Lower leg skin (tissue), 4 donors: Measurements from ENCODE around the gene COL18A1. TPM values are rescaled to one million over a fixed set of nuclear protein-coding genes. Genes with fewer than 3 reads are reported as not detected.
"Not testable (repeated sequence)": the region's sequence is repeated elsewhere in the genome, so short reads cannot be mapped to it uniquely, and the experiment has no call there.

Experiments
- DNase-seq, 2 donors: peaks; one replicate each; pipeline ENCODE4 v3.0.0-alpha.2; 2019; ENCODE audit warnings: low spot score in 2 of 2
- H3K4me3 ChIP-seq: fragments of 200-600 bp; sonication (generic); 2 replicates; pipeline ENCODE4 v1.5.1; 2017; ENCODE audit warnings: mild to moderate bottlenecking, low read depth; ENCODE audit not compliant: poor library complexity, severe bottlenecking
- POLR2A ChIP-seq, 2 donors: fragments of 450-650 bp; IDR thresholded peaks; one replicate each; pipeline ENCODE4 v1.6.1; 2016 to 2017; ENCODE audit warnings: antibody characterized with exemption in 2 of 2, mild to moderate bottlenecking in 1 of 2, moderate library complexity in 1 of 2
- WGBS, 2 donors: methylation state at CpG; one replicate each; pipeline ENCODE4 v1.1.5; 2018; 5-methylcytosine and 5-hydroxymethylcytosine counted together
- intact Hi-C: fragments of 100-400 bp; cut with DNase I; formaldehyde crosslinking; loops from one replicate; pipeline ENCODE4 v1.15.0; 2023; ENCODE audit warnings: low total_unique reads
- total RNA-seq, 4 donors: library from RNA; depleted of rRNA; stranded (reverse); fragments of >200 nt; gene quantifications; one replicate each; pipeline ENCODE4 v1.1.0, GENCODE V29; 2016
- TF ChIP-seq, protein P1 (sequence below), 3 donors: fragments of 450-650 bp; IDR thresholded peaks; one replicate each; pipeline ENCODE4 v1.5.1; 2016; ENCODE audit warnings: antibody characterized with exemption in 3 of 3, mild to moderate bottlenecking in 3 of 3, moderate library complexity in 2 of 3

The COL18A1 gene
- total RNA-seq, 4 donors from 2014 or later = 63.3 to 126 (median 85.9) TPM

DNA sequence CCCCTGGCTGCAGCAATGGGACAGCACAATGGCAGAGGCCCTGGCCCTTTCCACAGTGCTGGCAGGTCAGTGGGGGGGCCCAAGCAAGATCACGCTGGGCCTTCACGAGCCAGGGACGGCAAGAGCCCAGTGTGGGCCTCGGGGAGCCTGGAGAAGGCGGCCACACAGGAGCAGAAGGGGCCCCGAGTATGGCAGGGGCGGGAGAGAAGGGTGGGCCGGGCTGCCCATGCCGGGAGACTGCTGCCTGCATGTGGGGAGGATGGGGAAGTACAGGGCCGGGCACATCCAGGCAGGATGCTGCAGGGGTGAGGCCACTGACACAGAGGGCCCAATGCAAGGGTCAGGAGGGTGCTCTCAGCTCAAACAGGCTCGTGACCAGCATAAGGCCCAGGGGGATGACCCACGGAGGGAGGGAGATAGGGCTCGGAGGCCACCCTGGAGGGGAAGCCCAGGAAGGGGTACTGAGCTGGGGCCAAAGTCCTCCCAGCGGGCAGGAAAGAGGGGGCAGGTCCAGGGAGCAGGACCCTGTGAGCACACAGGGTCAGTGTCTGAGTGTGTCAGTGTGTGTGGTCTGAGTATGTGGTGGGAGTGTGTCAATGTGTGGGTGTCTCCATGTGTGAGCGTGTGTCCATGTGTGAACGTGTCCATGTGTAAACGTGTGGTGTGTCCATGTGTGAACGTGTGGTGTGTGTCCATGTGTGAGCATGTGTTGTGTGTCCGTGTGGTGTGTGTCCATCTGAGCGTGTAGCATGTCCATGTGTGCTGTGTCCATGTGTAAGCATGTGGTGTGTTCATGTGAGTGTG is 124.2 kb downstream of the COL18A1 start:
- TF ChIP-seq, protein P1, sequence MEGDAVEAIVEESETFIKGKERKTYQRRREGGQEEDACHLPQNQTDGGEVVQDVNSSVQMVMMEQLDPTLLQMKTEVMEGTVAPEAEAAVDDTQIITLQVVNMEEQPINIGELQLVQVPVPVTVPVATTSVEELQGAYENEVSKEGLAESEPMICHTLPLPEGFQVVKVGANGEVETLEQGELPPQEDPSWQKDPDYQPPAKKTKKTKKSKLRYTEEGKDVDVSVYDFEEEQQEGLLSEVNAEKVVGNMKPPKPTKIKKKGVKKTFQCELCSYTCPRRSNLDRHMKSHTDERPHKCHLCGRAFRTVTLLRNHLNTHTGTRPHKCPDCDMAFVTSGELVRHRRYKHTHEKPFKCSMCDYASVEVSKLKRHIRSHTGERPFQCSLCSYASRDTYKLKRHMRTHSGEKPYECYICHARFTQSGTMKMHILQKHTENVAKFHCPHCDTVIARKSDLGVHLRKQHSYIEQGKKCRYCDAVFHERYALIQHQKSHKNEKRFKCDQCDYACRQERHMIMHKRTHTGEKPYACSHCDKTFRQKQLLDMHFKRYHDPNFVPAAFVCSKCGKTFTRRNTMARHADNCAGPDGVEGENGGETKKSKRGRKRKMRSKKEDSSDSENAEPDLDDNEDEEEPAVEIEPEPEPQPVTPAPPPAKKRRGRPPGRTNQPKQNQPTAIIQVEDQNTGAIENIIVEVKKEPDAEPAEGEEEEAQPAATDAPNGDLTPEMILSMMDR (IDR thresholded peaks at IDR 0.05) = peak in 1 of 3 donors; percentile 27
- TF ChIP-seq POLR2A (IDR thresholded peaks at IDR 0.05) = no peak
- WGBS, 2 donors = 84 to 88% methylated on average over 20 of the region's 20 CpGs
- H3K4me3 ChIP-seq = no peak overlapping the region
- peak in 1 of 2 donors; percentile 61 for DNase-seq
- intact Hi-C loops = no loop called here

DNA sequence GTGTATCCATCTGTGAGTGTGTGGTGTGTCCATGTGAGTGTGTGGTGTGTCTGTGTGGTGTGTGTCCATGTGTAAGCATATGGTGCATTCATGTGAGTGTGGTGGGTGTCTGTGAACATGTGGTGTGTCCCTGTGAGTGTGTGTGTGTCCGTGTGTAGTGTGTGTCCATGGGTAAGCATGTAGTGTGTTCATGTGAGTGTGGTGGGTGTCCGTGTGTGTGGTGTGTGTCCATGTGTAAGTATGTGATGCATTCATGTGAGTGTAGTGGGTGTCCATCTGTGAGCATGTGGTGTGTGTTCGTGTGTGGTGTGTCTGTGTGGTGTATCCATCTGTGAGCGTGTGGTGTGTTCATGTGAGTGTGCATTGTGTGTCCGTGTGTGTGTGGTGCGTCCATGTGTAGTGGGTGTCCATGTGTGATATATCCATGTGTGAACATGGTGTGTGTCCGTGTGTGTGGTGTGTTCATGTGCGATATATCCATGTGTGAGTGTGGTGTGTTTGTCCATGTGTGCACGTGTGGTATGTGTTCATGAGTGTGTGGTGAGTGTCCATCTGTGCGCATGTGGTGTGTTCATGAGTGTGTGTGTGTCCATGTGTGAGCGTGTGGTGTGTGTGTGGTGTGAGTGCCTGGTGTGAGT is 124.9 kb downstream of the COL18A1 start:
- H3K4me3 ChIP-seq = no peak overlapping the region
- intact Hi-C loops = no loop called here
- TF ChIP-seq POLR2A (IDR thresholded peaks at IDR 0.05) = no peak
- TF ChIP-seq, protein P1 (IDR thresholded peaks at IDR 0.05) = no peak
- peak in 1 of 2 donors; percentile 46 for DNase-seq
- WGBS, 2 donors = 94 to 96% methylated on average over 11 of the region's 11 CpGs

DNA sequence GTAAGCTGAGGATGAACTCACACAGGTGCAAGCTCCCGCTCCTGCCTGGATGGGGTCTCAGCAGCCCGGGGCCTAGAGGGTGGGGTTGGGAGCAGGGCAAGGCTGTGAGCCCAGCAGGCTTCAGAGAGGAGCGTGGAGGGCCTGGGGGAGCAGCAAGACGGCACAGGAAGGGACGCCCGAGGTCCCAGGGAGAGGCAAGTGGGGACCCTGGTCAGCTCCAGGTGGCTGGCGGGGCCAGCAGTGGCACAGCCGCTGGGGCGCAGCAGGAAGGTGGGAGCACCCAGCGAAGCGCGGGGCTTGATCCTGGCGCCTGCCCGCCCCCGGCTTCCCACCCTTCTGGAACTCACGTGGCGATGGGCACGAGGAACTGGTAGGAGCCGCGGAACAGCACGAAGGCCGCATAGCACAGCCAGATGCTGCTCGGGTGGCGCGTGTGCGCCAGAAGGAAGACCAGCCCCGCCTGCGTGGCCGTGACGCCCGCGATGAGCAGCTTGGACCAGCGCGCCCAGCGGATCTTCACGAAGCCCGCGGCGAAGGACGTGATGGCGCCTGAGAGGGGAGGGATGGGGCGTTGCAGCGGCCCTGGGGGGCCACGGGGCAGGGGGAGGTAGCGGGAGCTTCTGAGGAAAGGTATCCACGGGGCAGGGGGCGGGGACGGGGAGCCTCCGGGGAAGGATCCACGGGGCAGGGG is 125.6 kb downstream of the COL18A1 start:
- TF ChIP-seq, protein P1 (IDR thresholded peaks at IDR 0.05) = no peak
- no peak for TF ChIP-seq POLR2A (IDR thresholded peaks at IDR 0.05)
- intact Hi-C loops = no loop called here
- DNase-seq = peak in 1 of 2 donors; percentile 73
- whole genome bisulfite sequencing, 2 donors = 94 to 95% methylated on average over 46 of the region's 50 CpGs
- no peak overlapping the region for H3K4me3 ChIP-seq

DNA sequence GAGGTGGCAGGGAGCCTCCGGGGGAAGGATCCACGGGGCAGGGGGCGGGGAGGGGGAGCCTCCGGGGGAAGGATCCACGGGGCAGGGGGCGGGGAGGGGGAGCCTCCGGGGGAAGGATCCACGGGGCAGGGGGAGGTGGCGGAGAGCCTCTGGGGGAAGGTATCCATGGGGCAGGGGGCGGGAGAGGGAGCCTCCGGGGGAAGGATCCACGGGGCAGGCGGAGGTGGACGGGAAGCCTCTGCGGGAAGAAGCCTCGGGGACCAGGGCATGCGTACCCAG is 126.1 kb downstream of the COL18A1 start:
- 92 to 98% methylated on average over 8 to 13 of the region's 17 CpGs for WGBS, 2 donors
- DNase-seq, intact Hi-C loops, H3K4me3 ChIP-seq: not testable (repeated sequence)

DNA sequence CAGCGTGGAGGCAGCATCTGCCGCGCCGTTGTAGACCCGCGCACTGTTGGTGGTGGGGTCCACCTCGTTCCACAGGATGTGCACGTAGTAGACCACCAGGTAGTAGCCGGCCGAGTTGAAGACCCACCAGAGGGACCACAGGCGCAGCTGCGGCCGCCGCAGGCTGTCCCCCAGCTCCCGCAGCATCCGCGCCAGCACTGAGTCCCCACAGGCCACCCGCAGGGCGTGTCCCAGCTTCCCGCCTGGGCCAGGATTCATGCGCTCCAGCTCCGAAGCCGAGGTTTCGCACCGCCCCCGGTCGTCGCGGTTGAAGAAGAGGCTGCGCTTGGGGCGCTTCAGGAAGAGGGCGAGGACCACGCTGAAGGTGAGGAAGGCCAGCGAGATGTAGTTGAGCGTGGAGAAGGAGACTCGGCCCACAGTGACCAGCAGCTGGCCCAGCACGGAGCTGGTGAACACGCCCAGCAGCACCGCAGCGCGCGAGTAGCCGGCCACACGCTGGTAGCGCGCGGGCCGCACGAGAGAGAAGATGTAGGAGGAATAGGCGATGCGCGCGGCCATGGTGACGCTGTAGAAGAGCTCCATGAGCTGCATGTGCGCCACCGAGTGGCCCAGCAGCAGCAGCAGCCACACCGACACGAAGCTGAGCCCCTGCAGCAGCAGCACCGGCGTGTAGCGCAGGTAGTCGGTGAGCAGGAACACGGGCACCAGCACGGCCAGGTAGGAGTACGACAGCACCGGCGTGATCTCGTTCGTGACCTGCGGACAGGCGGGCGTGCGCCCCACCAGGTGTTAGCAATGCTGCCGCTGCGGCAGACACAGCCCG is 126.6 kb downstream of the COL18A1 start:
- TF ChIP-seq POLR2A (IDR thresholded peaks at IDR 0.05) = no peak
- TF ChIP-seq, protein P1 (IDR thresholded peaks at IDR 0.05) = no peak
- 98% methylated on average over 70 to 71 of the region's 76 CpGs for WGBS, 2 donors
- intact Hi-C loops = no loop called here
- DNase-seq = peak in 1 of 2 donors; percentile 84
- H3K4me3 ChIP-seq = no peak overlapping the region
